WTC11 (cell line): ENCODE results near the gene ABHD12B.

Experiments used
- CDX4 ChIP-seq: fragments of 250-450 bp; sonication (Bioruptor Pico); IDR thresholded peaks from 2 replicates; pipeline ENCODE4 v1.9.0; 2021; ENCODE audit warnings: moderate library complexity, mild to moderate bottlenecking, inconsistent platforms, borderline replicate concordance
- CTCF ChIP-seq: fragments of 200-600 bp; IDR thresholded peaks from 2 replicates; pipeline ENCODE4 v1.8.0; 2022; ENCODE audit warnings: antibody characterized with exemption
- ERG ChIP-seq: fragments of 250-450 bp; sonication (Bioruptor Pico); IDR thresholded peaks from 2 replicates; pipeline ENCODE4 v1.8.0; 2021; ENCODE audit warnings: mild to moderate bottlenecking
- ETV6 ChIP-seq: sonication (generic); formaldehyde crosslinking; IDR thresholded peaks from 2 replicates; pipeline ENCODE4 v1.8.1; 2022; ENCODE audit warnings: mild to moderate bottlenecking, missing genetic modification reagents
- FOXK1 ChIP-seq: sonication (generic); formaldehyde crosslinking; IDR thresholded peaks from 2 replicates; pipeline ENCODE4 v1.8.0; 2022; ENCODE audit warnings: mild to moderate bottlenecking, moderate library complexity, missing genetic modification reagents
- MAX ChIP-seq: sonication (generic); formaldehyde crosslinking; IDR thresholded peaks from 2 replicates; pipeline ENCODE4 v1.8.0; 2022; ENCODE audit warnings: mild to moderate bottlenecking, missing genetic modification reagents
- NFYB ChIP-seq: sonication (generic); formaldehyde crosslinking; conservative IDR thresholded peaks from 2 replicates; pipeline ENCODE4 v1.8.0; 2022; ENCODE audit warnings: low read depth, missing genetic modification reagents
- NR1H2 ChIP-seq: sonication (generic); formaldehyde crosslinking; IDR thresholded peaks from 2 replicates; pipeline ENCODE4 v1.9.0; 2021; ENCODE audit warnings: mild to moderate bottlenecking, moderate library complexity, missing genetic modification reagents
- NR2C2 ChIP-seq: sonication (generic); formaldehyde crosslinking; IDR thresholded peaks from 2 replicates; pipeline ENCODE4 v1.8.0; 2022; ENCODE audit warnings: mild to moderate bottlenecking, missing genetic modification reagents
- ZNF281 ChIP-seq: sonication (generic); formaldehyde crosslinking; IDR thresholded peaks from 2 replicates; pipeline ENCODE4 v1.8.0; 2023; ENCODE audit warnings: mild to moderate bottlenecking, missing genetic modification reagents
- ZNF317 ChIP-seq: sonication (generic); formaldehyde crosslinking; IDR thresholded peaks from 2 replicates; pipeline ENCODE4 v1.8.1; 2023; ENCODE audit warnings: low read depth, mild to moderate bottlenecking, moderate library complexity, missing genetic modification reagents, borderline replicate concordance
- ZNF512 ChIP-seq: sonication (generic); formaldehyde crosslinking; IDR thresholded peaks from 2 replicates; pipeline ENCODE4 v1.8.1; 2022; ENCODE audit warnings: missing genetic modification reagents, borderline replicate concordance

- TF ChIP-seq CTCF (no peak), MAX (no peak), NFYB (CRISPR knock-in tag) (no peak), ERG (CRISPR knock-in tag) (no peak), ETV6 (CRISPR knock-in tag) (no peak), NR1H2 (CRISPR knock-in tag) (no peak), CDX4 (CRISPR knock-in tag) (no peak), FOXK1 (CRISPR knock-in tag) (no peak), ZNF317 (CRISPR knock-in tag) (no peak), ZNF281 (CRISPR knock-in tag) (no peak), ZNF512 (no peak), NR2C2 (CRISPR knock-in tag) (no peak)
These were observed 49.3 kb upstream of the ABHD12B start for GRCh38 chr14:50822501-50823042.
